Erythroblast (primary cell): ENCODE data around the gene ERO1B.

ENCODE experiments used
- DNase-seq, 2 experiments: peaks; one replicate each; lab custom pipeline; 2025; lab: John Stamatoyannopoulos, UW
- GATA1 ChIP-seq: IDR thresholded peaks from 2 replicates; pipeline ENCODE4 v1.6.1; 2011; ENCODE audit warnings: low read depth, mild to moderate bottlenecking, control low read depth, low read length, moderate library complexity
- POLR2A ChIP-seq: IDR thresholded peaks from 2 replicates; pipeline ENCODE4 v1.6.1; 2011; ENCODE audit warnings: mild to moderate bottlenecking, low read length

ERO1B gene

DNA sequence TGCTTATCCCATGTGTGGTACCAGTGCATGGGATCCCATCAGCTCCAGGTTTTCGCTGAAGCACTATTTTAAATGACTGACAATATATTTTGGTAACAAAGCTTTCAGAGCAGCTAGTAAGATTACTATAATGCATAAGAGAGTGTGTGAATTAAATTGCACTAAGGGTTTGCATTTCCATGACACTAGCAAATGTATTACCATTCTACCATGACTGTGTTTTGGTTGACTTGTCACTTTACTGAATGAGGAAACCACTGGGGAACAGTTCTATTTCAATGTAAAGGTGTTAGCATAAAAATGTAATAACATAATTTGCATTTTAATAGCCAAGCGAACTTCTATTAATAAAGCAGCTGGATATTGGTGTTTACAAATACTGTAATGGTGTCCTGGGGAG, 31.7 kb upstream of the ERO1B start:
- TF ChIP-seq GATA1 (no peak), POLR2A (no peak)
- no peak for DNase-seq

DNA sequence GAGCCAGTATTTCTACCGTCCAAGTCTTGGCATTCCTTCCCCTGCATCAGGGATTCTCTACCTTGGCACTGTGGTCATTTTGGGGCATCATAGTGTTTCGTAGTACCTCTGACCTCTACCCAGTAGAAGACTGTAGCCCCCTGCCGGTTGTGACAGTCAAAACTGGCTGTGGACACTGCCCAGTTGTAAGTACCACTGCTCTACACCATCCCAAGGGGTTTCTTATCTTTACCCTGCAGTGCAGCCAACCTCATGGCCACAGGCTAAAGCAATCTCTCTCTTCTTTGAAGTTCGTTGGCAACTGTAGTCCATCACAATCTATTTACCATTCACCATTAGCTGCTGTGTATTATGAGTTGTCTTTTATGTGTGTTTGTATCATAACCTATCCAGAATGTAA, 29.3 kb upstream of the ERO1B start:
- peak in 1 of 2 experiments; percentile 19 for DNase-seq
- TF ChIP-seq GATA1 (no peak), POLR2A (no peak)

DNA sequence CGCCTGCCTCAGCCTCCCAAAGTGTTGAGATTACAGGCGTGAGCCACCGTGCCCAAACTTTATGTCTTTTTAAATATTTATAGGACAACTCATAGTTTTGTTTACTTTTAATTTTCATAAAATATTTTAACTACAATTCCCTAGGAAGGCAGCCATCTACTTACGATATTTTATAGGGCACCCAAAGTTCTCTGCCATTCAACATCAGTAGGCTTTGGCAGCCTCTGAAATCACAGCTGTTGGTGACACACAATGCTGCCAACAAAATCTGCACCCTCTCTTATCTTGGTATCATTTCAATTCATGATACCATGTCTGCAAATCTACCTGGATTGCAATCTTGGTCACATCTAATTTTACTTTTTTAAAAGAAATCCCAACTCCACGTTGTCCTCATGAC, 27.1 kb upstream of the ERO1B start:
- TF ChIP-seq POLR2A (no peak), GATA1 (no peak)
- DNase-seq: no peak

DNA sequence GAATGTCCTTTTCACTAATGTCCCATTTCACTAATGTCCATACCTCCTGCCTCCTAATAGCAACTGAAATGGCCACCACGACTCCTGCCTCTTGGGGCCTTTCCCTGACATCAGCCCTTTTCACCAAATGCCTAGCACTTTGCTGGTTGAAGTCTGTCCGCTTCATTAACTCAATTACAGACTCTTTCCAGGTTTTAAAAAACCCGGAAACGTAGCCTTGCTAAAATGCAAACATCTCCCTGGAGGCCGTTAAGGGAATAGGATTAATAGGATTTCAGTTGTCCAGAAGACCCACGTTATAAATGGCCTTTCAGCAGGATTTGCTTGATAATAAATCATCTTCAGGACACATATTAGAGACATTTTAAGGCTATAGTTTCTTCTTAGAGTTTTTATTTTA, 25.7 kb upstream of the ERO1B start:
- no peak for TF ChIP-seq GATA1
- no peak for DNase-seq

DNA sequence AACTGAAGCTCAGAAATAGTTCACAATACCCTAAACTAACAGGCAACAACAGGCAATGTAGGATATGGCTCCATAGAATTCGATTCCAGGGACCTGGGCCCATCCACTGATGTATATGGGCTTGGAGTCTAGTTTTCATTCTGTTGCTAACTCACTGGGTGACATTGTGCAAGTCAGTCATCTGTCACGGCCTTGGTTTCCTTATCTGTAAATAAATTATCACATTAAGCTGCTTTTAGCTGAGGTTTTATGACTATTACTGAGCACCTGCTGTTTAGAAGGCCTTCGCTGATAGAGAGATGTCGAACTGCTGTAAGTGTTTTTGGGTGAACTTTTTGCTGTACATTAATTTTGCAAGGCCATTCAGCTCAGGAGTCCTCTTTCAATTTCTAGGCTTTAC, 22.9 kb upstream of the ERO1B start:
- DNase-seq: no peak
- no peak for TF ChIP-seq GATA1
- no peak for TF ChIP-seq POLR2A

GRCh38 chr1:236303675-236304074, 21.9 kb upstream of the ERO1B start:
- TF ChIP-seq GATA1: no peak
- no peak for TF ChIP-seq POLR2A

DNA sequence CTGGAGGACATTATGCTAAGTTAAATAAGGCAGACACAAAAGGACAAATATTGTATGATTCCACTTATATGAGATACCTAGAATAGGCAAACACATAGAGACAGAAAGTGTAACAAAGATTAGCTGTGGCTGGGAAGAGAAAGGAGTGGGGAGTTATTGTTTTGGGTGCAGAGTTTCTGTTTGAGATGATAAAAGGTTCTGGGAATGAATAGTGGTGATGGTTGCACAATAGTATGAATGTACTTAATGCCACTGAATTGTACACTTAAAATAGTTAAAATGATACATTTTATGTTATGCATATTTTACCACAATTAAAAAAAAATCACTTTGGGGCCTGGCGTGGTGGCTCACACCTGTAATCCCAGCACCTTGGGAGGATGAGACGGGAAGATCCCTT, 21.2 kb upstream of the ERO1B start:
- TF ChIP-seq POLR2A: no peak
- no peak for TF ChIP-seq GATA1
- no peak for DNase-seq

More at GRCh38 chr1:236303675-236304074, 21.9 kb upstream of the ERO1B start:
- DNase-seq: peak; percentile 21 to 33

- DNase-seq: no peak
- TF ChIP-seq GATA1: no peak
Measured at GRCh38 chr1:236301958-236302335, 20.2 kb upstream of the ERO1B start.

DNA sequence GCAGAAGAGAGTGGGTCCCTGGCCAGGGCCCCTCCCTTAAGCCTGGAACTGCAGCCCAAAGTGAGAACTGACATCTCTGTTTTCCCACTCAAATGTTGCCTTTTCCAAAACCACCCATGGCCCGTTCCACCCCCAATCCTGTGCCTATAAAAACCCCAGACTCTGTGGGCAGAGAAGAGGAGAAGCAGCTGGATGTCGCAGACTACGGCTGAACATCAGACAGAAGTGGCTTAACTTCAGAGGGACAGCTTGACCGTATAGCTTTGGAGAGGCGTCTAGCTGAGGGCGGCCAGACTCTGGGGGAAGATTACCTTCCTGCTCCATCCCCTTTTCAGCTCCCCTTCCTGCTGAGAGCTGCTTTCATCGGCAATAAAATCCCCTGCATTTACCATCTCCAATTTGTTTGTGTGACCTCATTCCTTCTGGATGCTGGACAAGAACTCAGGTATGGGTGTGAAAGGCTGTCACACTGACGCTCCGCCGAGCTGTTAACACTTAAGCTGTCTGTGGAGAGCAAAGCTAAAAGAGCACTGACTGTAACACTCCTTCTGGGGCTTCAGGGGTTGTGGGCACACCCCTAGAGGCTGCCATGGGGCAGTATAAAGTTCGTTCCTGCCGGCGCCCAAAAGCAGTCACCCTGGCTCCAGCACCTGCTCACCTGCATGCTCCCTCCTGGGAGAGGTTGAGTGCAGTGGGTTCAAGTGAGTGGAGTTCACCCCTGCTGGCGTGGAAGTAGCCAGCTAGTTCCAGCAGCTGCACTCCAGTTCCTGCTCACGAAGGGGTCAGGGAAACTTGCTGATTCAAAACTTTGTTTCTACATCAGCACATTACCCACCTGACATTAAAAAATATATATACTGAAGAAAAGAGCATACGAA, 19.6 kb upstream of the ERO1B start:
- DNase-seq: no peak
- TF ChIP-seq GATA1 (no peak), POLR2A (no peak)

GRCh38 chr1:236297161-236297560, 15.4 kb upstream of the ERO1B start:
- no peak for TF ChIP-seq GATA1
- no peak for TF ChIP-seq POLR2A
- no peak for DNase-seq

GRCh38 chr1:236292425-236292824, 10.7 kb upstream of the ERO1B start:
- no peak for DNase-seq
- TF ChIP-seq POLR2A (no peak), GATA1 (no peak)

- DNase-seq: no peak
- TF ChIP-seq GATA1 (no peak), POLR2A (no peak)
Measured at GRCh38 chr1:236289492-236290131, 7.9 kb upstream of the ERO1B start.

GRCh38 chr1:236288620-236288976, 6.8 kb upstream of the ERO1B start:
- TF ChIP-seq GATA1 (no peak), POLR2A (no peak)
- no peak for DNase-seq

- DNase-seq: peak; percentile 12 to 16
Measured at GRCh38 chr1:236287757-236288619, 6.2 kb upstream of the ERO1B start.

GRCh38 chr1:236287356-236287755, 5.6 kb upstream of the ERO1B start:
- DNase-seq: no peak
- TF ChIP-seq GATA1 (no peak), POLR2A (no peak)

More at GRCh38 chr1:236287757-236288619, 6.2 kb upstream of the ERO1B start:
- no peak for TF ChIP-seq POLR2A
- no peak for TF ChIP-seq GATA1
